Astrocyte of the hippocampus (primary cell): ENCODE data around the gene SSC4D.
"Not testable (repeated sequence)": the region's sequence is repeated elsewhere in the genome, so short reads cannot be mapped to it uniquely, and the experiment has no call there.

ENCODE experiments used
- DNase-seq: peaks from one replicate; pipeline ENCODE4 v3.0.0; 2011; ENCODE audit warnings: low read depth, low spot score

Gene SSC4D

DNA sequence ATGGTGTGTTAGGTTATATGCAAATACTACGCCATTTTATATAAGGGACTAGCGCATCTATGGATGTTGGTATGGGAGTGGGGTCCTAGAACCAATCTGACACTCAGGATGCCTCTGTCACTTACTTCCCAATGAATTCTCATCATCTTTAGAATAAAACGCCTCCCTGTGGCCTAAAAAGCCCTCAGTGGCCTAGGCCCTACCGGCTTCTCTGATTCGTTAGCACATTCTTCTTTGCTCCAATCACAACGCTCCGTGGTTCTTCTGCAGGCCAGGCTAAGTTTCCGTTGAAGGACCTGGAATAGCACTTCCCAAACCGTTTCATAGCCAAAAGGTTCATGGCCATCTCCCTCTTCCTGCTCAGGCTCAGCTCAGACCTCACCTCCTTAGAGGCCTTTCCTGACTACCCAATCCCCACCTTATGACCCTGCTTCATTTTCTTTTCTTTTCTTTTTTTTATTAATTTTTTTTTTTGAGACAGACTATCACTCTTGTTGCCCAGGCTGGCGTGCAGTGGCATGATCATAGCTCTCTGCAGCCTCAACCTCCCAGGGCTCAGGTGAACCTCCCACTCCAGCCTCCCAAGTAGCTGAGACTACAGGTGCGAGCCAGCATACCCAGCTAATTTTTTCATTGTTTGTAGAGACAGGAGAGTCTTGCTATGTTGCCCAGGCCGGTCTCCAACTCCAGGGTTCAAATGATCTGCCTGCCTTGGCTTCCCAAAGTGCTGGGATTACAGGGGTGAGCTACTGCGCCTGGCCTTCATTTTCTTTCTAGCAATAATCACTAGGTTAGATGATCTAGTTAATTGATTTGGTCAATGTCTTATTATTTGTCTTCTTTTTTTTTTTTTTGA is 26.2 kb downstream of the SSC4D start:
- DNase-seq: no peak

DNA sequence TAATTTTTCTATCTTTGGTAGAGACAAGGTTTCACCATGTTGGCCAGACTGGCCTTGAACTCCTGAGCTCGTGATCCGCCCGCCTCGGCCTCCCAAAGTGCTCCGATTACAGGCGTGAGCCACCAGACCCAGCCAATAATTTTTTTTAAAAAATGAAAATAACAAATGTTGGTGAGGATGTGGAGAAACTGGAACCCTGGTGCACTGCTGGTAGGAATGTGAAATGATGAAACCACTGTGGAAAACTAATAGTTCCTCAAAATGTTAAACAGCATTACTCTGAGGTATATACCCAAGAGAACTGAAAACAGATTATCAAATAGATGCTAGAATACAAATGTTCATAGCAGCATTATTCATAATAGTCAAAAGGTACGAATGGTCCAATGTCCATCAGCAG is 27.7 kb downstream of the SSC4D start:
- no peak for DNase-seq

DNA sequence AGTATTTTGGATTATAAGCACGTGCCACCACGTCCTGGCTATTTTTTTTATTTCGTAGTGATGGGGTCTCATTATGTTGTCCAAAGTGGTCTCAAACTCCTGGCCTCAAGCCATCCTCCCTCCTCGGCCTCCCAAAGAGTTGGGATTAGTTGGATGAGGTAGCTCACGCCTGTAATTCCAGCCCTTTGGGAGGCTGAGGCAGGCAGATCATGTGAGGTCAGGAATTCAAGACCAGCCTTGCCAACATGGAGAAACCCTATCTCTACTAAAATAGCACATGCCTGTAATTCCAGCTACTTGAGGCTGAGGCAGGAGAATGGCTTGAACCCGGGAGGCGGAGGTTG is 28.9 kb downstream of the SSC4D start:
- no peak for DNase-seq

DNA sequence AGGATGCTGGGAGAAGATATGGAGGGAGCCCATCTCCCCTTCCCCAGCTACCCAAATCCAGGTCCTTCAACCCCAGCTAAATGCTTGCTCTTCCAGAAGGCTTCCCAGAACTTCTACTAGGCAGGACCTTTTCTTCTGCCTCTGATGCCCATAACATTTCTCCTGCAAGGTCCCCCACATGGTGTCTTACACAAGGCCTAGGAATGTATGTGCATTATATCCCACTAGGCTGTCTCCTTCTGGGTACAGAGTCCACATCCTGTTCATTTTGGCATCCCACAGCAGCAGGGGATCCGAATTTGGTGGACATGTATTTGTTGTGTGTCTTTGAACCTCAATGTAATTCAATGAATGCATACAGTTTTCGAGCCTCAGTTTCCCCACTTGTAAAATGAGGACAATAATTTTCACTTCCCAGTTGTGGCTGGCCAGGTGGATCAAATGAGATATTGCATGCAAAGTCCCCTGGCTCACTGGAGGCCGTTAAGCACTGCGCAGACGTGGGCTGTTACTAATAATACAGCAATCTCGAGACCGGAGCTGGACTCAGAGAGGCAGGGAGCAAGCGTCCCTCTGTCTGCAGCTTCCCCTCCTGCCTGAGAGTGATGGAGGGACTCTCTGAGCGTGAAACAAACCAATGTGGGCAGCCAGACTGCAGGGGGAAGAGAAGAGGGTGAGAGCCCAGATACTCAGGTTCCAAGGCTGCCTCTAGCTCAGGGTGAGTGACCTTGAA is 32.1 kb downstream of the SSC4D start:
- DNase-seq: no peak

DNA sequence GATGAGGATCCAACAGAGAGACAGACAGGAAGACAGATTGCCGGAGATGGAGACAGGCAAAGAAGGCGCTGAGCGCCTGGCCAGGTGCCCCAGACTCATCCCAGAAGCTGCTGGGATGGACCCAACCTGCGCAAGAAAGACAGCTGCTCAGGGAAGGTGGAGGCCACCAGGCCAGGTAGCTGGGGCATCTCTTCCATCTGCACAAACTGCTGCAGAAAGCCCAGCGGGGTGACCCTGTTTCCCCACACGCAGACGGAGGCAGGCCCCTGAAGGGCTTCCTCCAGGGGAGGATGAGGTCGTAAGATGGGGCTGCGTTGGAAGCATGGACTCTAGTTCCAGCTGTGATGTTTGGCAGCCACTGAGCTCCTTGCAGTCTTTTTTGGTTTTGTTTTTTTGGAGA is 34.2 kb downstream of the SSC4D start:
- DNase-seq: no peak

DNA sequence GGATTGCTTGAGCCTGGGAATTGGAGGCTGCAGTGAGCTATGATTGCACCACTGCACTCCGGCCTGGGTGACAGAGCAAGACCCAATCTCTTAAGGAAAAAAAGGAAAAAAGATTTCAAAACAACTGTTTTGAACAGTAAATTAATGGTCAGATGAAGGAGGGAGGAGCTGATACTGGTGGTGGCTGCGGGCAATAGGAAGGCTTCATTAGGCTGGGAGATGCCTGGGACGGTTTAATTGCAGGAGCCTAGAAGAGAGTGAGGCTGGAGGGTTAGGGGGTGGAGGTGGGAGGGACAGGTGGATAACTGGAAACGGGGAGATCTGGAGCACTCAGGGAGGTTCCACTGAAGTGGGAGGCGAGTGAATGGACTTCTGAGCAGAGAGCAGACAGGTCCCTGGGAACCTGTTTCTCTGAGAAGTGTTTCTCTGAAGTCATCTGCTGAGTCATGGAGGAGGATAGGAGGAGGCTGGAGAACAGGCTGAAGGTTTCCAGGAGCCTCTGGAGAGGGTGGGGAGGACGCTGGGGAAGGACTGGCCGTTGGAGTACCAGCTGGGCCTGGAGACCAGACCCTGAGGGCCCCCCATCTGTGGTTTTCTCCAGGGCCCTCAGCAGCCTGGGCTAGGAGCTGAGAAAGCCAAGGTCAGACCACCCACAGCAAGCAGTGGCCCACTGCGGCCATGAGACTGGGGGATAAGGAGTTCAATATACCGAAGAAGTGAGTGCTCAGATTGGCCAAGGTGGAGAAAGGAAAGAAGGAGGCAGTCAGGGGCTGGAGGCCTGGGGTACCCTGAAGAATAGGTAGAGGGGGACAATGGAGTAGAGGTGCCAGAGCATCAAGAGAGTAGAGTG is 36.3 kb downstream of the SSC4D start:
- peak; percentile 77 for DNase-seq

DNA sequence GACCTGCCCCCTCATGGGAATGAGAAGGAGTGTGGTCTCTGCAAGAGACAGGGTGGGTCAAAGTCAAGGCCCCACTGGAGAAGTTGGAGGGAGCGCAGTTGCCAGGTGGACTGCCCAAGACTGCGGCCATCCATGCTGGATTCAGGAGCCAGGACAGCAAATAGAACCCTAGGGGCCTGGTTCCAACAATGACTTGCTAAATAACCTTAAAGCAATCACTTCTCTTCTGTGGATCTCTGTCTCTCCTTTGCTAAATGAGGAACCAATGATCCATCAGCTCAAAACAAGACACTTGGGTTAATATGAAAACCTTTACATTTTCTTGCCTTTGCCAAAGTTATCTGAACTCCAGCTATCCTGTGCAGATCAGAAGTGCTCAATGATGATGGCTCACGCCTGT is 38.1 kb downstream of the SSC4D start:
- no peak for DNase-seq

DNA sequence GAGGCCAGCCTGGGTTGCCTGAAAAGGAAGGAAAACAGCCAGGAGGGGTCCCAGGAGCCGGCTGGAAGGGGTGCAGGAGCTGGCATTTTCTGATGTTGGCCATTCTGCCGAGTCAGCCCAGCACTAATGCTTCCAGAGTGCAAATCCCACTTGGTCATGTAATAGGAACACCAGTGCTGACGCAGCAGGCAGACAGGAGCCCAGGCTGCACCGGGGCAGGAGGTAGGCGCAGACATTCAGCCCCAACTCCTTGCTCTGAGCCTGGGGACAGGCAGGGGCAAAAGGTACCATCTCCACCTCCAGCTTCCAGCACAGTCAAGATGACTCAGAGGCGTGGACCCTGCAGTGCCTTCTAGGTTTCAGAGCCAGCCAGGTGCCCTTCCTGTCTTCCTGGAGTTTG is 40.5 kb downstream of the SSC4D start:
- no peak for DNase-seq

DNA sequence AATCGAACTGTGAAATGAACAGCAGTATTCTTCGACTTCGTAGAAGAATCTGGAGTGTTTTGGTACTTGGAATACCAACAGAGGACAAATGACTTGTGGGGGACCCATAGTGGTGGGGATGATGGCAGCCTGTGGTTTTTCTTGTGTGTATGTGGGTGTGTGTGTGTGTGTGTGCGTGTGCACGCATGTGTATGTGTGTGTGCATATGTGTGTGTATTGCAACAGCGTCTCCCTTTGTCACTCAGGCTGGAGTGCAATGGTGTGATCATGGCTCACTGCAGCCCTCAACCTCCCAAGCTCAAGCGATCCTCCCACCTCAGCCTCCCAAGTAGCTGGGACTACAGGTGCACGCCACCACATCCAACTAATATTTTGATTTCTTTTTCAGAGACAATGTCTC is 41.3 kb downstream of the SSC4D start:
- DNase-seq: no peak

DNA sequence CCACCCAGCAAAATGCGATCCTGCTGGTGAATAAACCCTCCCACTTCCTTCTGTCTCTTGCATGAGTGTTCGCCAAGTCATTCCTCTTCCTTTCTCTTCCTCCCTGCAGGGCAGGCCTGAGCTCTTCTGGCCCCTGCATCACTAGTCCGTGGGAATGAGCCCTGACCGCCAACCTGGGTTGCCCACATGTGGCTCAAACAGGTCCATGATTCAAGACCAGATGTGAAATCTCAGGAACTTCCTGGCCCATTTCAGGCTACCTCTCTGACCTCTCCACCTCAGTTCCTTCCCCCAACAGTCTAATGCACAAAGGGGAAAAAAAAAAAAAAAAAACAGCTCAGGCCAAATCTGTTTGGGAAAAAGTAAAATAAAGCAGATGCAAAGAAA is 45.3 kb downstream of the SSC4D start:
- DNase-seq: no peak

DNA sequence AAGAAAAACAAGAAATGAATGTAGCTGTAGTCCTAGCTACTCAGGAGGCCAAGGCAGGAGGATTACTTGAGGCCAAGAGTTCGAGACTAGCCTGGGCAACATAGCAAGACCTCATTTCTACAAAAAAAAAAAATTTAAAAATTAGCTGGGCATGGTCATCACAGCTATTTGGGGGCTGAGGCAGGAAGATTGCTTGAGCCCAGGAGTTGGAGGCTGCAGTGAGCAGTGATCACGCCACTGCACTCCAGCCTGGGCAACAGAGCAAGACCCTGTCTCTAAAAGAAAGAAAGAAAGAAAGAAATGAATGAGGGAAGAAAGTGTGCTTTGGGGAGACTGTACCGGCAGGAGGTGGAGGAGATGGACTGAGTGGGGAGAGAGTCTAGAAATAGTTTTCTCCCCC is 45.7 kb downstream of the SSC4D start:
- not testable (repeated sequence) for DNase-seq

DNA sequence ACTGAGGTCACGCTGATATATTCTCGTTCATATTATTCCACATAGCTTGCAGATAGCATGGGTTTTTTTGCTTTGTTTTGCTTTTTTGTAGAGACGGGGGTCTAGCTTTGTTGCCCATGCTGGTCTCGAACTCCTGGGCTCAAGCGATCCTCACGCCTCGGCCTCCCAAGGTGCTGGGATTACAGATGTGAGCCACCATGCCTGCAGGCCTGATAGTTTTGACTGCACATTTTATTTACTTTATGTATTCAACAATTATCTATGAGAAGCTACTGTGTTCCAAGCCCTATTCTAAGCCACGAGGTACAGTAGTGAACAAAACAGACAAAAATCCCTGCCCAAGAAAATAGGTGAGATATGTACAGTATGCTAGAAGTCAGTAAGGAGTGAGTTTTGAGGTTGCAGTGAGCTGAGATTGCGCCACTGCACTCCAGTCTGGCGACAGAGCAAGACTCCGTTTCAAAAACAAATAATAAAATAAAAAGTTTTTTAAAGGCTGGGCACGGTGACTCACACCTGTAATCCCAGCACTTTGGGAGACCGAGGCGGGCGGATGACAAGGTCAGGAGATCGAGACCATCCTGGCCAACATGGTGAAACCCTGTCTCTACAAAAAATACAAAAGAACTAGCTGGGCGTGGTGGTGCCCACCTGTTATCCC is 49.4 kb downstream of the SSC4D start:
- DNase-seq: no peak

DNA sequence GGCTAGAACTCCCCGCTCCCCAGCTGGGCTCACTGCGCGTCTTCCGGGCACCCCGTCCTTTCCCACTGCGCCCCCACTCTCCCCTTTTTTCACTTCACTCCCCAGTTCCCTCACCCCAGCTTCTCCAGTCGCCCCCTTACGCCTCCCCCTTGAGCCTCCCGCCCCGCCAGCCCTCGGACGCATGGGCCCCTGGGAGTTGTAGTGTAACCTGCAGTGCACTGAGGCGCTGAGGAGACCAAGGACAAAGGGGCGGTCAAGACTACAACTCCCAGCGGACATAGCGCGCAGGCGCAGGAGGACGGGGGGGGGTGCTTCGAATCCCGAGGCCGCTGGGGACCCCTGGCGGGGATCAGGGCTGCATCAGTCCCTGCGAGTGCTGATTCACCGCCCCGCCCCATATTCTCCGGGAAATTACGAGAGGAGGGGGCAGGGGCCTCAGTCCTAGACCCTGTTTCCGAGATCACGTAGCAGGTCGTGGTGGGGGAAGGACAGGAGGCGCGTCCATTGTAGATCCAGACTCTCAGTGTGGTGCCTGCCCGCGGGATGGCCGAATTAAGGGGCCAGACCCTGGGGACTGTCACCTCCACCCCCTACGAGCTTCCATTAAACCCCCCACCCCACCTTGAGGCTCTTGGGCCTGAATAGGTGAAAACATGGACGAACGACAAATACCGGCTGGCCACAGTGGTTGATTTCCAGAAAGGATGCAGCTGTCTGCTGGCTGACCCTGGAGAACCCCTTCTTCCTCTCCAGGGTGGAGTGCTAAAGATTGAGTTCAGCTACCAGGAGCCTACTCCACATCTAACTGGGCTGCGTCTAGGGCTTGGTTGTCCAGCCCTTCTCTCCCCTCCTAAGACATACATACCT is 50.2 kb downstream of the SSC4D start:
- peak; percentile 99 for DNase-seq

DNA sequence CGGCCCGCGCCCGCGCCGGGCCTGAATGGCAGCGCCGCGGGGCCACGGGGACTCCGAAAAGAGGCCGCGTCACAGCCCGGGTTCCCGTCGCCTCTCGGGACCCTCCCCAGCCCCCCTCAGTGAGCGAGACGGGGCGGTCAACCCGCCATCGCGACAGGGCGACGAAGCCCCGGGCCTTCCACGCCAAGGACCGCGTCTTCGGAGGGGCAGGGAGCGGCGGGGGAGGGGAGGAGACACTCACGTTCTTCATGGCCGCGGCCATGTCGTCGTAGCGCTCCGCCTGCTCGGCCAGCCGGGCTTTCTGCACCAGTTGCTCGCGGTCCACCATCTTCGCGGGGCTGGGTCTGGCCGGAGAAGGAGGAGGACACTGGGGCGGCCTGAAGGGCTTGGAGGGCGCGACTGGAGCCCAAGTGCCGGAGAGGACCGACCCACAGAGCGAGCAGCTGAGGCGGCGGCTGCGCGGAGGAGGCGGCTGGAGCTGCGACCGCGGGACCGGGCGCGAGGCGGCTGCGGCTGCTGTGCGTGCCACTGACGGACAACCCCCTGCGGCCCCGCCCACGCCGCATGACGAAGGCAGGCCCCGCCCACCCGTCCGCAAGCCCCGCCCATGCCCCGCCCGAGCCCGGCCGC is 50.9 kb downstream of the SSC4D start, which contains the start of gene YWHAG:
TSS of gene YWHAG (minus strand) at position 511 of the 630 bp plus-strand sequence. CDS start at position 328, 183 bp downstream.
- DNase-seq: peak; percentile 96

DNA sequence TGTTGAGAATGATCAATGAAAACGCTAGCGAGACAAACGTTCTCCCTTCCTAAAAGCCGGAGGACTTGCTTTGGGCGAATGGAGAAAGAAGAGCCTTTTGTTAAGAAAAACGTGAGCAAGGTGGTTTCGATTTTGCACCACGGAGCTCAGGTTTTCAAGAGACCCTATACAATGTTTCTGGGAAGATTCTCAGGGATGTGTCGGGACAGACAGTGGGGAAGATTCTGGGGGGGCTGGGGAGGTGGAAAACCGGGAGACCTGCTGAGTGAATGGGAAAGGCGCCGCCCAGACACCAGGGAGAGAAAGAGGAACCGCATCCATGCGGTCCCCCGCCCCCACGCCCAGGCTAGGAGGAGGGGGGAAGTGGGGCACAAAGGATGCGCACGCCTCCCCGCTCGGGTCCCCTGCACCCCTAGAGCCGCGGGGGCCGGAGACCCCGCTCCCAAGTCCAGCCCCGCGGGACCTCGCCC is 51.5 kb downstream of the SSC4D start:
- DNase-seq: peak; percentile 64

DNA sequence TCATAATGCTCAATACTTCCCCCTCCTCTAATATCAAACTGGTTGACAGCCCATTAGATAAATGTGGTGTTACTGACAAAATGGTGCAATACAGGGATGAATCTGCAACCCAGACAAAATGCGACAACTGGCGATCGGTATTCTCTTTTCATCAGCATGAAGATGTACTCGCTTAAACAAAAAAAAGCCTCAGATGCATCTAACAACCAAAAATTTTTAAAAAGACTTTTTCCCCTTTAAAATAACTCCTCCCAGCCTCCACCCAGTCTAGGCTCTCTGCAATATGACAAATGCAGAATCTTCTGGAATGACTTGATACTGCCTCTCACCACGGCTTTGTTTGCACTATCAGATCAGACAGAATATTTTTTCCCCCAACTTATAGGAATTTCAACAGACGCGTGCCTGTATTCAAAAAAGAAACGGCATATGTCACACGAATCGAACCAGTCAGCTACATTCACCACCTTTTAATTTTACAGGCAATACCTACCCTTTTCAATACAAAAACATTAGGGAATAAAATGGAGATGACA is 52.0 kb downstream of the SSC4D start:
- DNase-seq: no peak

DNA sequence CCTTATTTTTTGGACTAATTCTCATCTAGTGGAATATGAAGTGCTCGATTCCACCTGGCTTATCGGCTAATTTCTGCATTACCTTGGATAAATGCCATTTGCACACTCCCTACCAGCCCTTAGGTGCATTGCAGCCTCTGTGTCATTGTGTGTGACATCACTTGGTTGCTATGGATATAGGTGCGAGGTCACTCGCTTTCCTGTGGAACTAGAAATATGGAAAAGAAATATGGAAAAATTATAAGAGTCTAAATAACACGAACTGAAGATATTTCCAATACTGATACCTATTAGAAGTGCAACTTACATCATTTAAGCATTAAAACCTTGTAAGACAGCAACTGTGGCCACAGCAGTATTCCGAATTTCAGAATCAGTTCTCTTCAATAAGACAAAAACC is 52.7 kb downstream of the SSC4D start:
- DNase-seq: peak; percentile 44

DNA sequence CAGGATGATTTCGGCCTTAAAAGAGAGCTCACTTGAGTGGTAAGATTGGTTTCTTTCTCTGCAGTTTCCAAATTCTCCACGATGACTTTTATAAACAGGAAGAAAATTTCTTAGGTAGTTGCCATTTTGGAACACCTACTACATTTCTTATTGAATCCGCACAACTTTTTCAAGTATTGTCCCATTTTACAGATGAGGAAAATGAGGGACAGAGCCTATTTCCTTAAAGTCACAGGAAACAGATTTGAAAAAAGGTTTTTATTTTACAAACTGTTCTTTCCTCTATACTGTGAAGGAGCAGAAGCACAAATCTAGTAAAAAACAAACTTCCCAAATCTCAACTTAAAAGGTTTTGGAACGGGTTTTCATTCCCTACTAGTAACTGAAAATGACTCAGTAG is 53.4 kb downstream of the SSC4D start:
- no peak for DNase-seq

DNA sequence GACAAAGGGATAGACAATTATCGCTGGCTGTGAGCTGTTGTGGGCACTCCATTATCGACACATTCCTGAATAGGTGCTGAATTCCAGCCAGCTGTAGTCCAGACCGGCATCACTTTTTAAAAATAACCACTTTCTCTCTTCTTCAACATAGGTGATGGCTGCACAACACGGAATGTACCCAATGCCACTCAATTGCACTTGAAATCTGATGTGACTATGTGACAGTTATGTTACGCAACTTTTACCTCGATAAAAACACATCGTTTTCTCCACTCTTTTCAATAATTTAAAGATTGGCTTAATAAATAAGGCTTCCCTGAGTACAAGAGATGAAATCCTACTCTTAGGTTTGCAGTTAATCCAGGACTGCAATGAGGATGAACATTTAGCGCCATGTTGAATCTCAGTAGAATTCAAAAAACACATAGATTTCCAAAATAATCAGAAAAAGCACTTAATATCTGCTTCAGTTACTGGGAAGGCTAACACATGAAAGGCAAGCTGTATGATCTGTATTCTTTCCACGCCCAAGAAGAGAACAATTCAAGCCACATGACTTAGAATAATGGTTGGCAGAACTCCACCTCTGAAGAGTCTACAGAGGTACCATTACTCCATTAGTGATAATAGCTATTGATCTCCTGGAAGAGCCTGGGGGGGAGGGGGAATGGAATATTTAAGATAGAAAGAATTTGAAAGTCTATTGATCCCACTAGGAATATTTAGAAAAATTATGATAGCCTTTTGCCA is 54.3 kb downstream of the SSC4D start:
- DNase-seq: peak; percentile 38
